ENCODE measurements around the gene LIG1. TPM values are rescaled to one million over a fixed set of nuclear protein-coding genes. Genes with fewer than 3 reads are reported as not detected.

LIG1 gene
- total RNA-seq, 1 experiment from 2014 or later: 204 TPM

DNA sequence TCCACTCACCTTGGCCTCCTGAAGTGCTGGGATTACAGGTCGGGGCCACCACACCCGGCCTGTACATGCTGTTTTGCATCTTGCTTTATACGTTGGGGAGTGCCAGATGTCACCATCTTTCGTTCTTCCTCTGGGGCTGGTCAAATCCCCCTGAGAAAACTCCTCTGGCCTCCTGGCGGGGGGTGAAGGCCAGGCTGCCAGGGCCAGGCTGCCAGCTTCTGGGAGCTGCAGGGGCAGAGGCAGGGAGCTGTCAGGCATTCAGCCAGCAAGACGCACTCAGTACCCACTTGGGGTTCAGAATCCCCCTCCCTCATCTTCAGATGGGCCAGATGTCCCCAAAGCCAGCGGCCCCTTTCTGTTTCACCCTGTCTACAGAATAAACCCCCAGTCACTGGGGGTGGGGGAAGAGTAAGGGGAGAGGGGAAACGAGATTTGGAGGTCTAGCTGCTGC is 16.4 kb upstream of the LIG1 start:
- H3K4me3 ChIP-seq (ENCODE audit: low read depth, low read length, poor library complexity, severe bottlenecking): no peak overlapping the region
- POLR2A ChIA-PET (ENCODE audit: low non-redundant PET): no interaction called here
- no TSS peak for BruUV-seq (replicated peaks)
- peaks cover 9% of the 10 kb centered on the region for H3K9me3 ChIP-seq (ENCODE audit: low read depth, low read length, poor library complexity, severe bottlenecking)
- CTCF ChIA-PET: no interaction called here
- DNase-seq (ENCODE audit: low spot score): no peak
- no peak overlapping the region for H3K27ac ChIP-seq (ENCODE audit: low read depth, low read length, poor library complexity, severe bottlenecking)
- intact Hi-C loops (cut with micrococcal nuclease; ENCODE audit: unreplicated experiment): no loop called here
- no peaks in the 10 kb centered on the region for H3K27me3 ChIP-seq (replicated peaks; ENCODE audit: insufficient read depth, low read depth, low read length, poor library complexity)
- TF ChIP-seq EZH2 (IDR thresholded peaks at IDR 0.05; ENCODE audit: borderline replicate concordance, low read depth, low read length, poor library complexity, severe bottlenecking): no peak
- TF ChIP-seq, protein P1, sequence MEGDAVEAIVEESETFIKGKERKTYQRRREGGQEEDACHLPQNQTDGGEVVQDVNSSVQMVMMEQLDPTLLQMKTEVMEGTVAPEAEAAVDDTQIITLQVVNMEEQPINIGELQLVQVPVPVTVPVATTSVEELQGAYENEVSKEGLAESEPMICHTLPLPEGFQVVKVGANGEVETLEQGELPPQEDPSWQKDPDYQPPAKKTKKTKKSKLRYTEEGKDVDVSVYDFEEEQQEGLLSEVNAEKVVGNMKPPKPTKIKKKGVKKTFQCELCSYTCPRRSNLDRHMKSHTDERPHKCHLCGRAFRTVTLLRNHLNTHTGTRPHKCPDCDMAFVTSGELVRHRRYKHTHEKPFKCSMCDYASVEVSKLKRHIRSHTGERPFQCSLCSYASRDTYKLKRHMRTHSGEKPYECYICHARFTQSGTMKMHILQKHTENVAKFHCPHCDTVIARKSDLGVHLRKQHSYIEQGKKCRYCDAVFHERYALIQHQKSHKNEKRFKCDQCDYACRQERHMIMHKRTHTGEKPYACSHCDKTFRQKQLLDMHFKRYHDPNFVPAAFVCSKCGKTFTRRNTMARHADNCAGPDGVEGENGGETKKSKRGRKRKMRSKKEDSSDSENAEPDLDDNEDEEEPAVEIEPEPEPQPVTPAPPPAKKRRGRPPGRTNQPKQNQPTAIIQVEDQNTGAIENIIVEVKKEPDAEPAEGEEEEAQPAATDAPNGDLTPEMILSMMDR (conservative IDR thresholded peaks at IDR 0.05; ENCODE audit: low read depth, low read length): no peak
- peaks cover 9% of the 10 kb centered on the region for H3K4me1 ChIP-seq (ENCODE audit: insufficient read depth, low read length, poor library complexity, severe bottlenecking)
- H3K36me3 ChIP-seq (ENCODE audit: insufficient read depth, low read length, poor library complexity, severe bottlenecking): peaks cover 18% of the 10 kb centered on the region

DNA sequence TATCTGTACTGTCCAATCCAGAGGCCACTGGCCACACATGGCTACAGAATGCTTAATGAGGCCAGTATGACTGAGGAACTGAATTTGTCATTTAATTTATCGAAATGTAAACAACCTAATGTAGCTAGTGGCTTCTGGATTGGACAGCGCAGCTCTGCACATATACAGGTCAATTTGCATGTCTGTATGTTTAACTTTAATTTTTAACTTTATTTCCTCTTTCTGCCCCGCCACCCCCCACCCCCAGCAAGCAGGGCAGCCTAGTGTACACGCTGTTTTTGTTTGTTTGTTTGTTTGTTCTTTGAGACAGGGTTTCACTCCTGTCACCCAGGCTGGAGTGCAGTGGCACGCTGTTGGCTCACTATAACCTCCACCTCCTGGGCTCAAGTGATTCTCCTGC is 15.9 kb upstream of the LIG1 start:
- H3K4me3 ChIP-seq (ENCODE audit: low read depth, low read length, poor library complexity, severe bottlenecking): no peak overlapping the region
- peaks cover 23% of the 10 kb centered on the region for H3K36me3 ChIP-seq (ENCODE audit: insufficient read depth, low read length, poor library complexity, severe bottlenecking)
- intact Hi-C loops (cut with micrococcal nuclease; ENCODE audit: unreplicated experiment): no loop called here
- H3K27me3 ChIP-seq (replicated peaks; ENCODE audit: insufficient read depth, low read depth, low read length, poor library complexity): no peaks in the 10 kb centered on the region
- CTCF ChIA-PET: no interaction called here
- no peak for TF ChIP-seq EZH2 (IDR thresholded peaks at IDR 0.05; ENCODE audit: borderline replicate concordance, low read depth, low read length, poor library complexity, severe bottlenecking)
- TF ChIP-seq, protein P1 (conservative IDR thresholded peaks at IDR 0.05; ENCODE audit: low read depth, low read length): no peak
- no TSS peak for BruUV-seq (replicated peaks)
- H3K4me1 ChIP-seq (ENCODE audit: insufficient read depth, low read length, poor library complexity, severe bottlenecking): peaks cover 9% of the 10 kb centered on the region
- DNase-seq (ENCODE audit: low spot score): no peak
- H3K9me3 ChIP-seq (ENCODE audit: low read depth, low read length, poor library complexity, severe bottlenecking): peaks cover 15% of the 10 kb centered on the region
- no peak overlapping the region for H3K27ac ChIP-seq (ENCODE audit: low read depth, low read length, poor library complexity, severe bottlenecking)
- POLR2A ChIA-PET (ENCODE audit: low non-redundant PET): no interaction called here

DNA sequence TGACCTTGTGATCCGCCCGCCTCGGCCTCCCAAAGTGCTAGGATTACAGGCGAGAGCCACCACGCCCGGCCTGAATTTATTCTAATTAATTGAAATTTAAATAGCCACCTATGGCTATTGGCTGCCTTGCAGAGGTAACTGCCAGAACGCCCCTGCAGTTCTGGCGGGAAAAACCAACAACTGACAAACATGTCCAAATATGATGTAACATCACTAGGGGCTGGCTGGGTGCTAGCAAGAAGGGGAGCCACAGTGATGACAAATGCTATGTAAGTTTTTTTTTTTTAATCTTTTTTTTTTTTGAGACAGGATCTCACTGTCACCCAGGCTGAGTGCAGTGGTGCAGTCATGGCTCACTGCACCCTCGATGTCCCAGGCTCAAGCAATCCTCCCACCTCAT is 13.2 kb upstream of the LIG1 start:
- Histone ChIP-seq H3K9me3 (ENCODE audit: low read depth, low read length, poor library complexity, severe bottlenecking) (peaks cover 14% of the 10 kb centered on the region), H3K4me1 (ENCODE audit: insufficient read depth, low read length, poor library complexity, severe bottlenecking) (no peaks in the 10 kb centered on the region), H3K27ac (ENCODE audit: low read depth, low read length, poor library complexity, severe bottlenecking) (no peak overlapping the region), H3K27me3 (replicated peaks; ENCODE audit: insufficient read depth, low read depth, low read length, poor library complexity) (no peaks in the 10 kb centered on the region), H3K4me3 (ENCODE audit: low read depth, low read length, poor library complexity, severe bottlenecking) (no peak overlapping the region), H3K36me3 (ENCODE audit: insufficient read depth, low read length, poor library complexity, severe bottlenecking) (peaks cover 24% of the 10 kb centered on the region)
- BruUV-seq (replicated peaks): no TSS peak
- ChIA-PET POLR2A (ENCODE audit: low non-redundant PET) (interaction anchor here (0.7 kb wide), 1 partner anchor 211 kb away, joined by 3 read pairs; no protein-coding TSS in a partner anchor), CTCF (no interaction called here)
- TF ChIP-seq, protein P1 (conservative IDR thresholded peaks at IDR 0.05; ENCODE audit: low read depth, low read length): no peak
- TF ChIP-seq EZH2 (IDR thresholded peaks at IDR 0.05; ENCODE audit: borderline replicate concordance, low read depth, low read length, poor library complexity, severe bottlenecking): no peak
- intact Hi-C loops (cut with micrococcal nuclease; ENCODE audit: unreplicated experiment): no loop called here
- no peak for DNase-seq (ENCODE audit: low spot score)

All from A673 (cell line).